DMS153 (cell line): ENCODE data around the gene BACH2.
"Not testable (repeated sequence)": the region's sequence is repeated elsewhere in the genome, so short reads cannot be mapped to it uniquely, and the experiment has no call there.

ENCODE experiments used
- DNase-seq: peaks from one replicate; lab custom pipeline; 2025; lab: John Stamatoyannopoulos, UW

BACH2 gene

GRCh38 chr6:89894169-89894568 is 402.5 kb downstream of the BACH2 start, which contains the start of gene GJA10:
TSS of gene GJA10 (plus strand) at chr6:89894469. CDS start at chr6:89894469, 0 bp downstream.
- no peak for DNase-seq

- DNase-seq: not testable (repeated sequence)
Measured at GRCh38 chr6:89892577-89892976, 404.1 kb downstream of the BACH2 start.

- DNase-seq: not testable (repeated sequence)
Measured at GRCh38 chr6:89890845-89891528, 405.7 kb downstream of the BACH2 start.

DNA sequence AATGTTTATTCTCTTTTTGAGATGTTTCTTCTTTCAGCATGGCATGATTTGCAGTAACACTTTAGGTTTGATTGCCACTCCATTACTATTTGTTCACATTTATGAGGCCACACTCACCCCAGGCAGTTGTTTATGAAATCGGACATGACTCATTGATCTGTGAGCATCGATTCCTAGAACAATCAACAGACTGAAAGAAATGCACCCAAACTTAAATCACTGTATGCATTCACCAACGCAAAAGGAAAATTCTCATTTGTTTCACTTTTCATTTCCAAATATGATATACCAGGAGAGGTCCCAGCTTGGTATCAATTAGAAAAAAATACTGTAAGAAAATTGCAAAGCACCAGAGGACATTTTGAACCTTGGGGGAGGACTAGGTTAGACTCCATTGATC is 407.8 kb downstream of the BACH2 start:
- DNase-seq: no peak

GRCh38 chr6:89888138-89888514 is 408.5 kb downstream of the BACH2 start:
- DNase-seq: no peak

GRCh38 chr6:89887452-89888137 is 409.0 kb downstream of the BACH2 start:
- DNase-seq: no peak

DNA sequence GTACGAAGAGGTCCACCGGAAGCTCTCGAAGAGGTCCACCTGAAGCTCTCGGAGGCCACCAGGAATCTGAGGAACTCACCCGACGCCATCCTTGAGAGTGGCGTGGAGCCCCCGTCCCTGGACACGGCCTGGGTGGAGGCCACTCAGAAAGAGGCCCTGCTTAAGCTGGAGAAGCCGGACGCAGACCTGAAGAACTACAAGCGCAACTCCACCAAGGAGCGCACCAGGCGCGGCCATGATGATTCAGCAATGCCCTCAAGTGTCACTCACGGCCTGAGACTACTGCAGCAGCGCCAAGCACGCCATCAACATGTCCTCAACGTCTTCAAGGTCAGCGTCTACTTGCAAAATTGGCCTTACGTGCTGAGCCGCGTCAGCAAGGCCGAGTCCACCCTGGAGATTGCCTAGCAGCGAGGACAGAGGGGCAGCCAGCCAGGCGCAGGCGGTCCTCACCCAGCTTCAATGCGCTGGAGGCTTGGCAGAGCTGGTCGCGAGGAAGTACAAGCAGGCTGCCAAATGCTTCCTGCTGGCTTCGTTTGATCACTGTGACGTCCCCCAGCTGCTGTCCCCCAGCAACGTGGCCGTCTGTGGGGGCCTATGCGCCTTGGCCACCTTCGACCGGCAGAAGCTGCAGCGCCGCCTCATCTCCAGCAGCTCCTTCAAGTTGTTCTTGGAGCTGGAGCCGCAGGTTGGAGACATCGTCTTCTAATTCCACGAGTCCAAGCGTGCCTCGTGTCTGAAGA is 410.1 kb downstream of the BACH2 start:
- DNase-seq: no peak
